ENCODE results near the gene RELT. TPM values are rescaled to one million over a fixed set of nuclear protein-coding genes. Genes with fewer than 3 reads are reported as not detected.

RELT gene
- total RNA-seq, 1 donor from 2014 or later, result 29.8 TPM

- intact Hi-C loops (cut with micrococcal nuclease), result loop anchor here (10.0 kb wide), 1 partner anchor 502 kb away; the partner anchor contains the start of genes COA4 and PAAF1
These were observed 3.7 kb upstream of the RELT start for GRCh38 chr11:73372375-73372993.

GRCh38 chr11:73374151-73374550 lies 2.0 kb upstream of the RELT start:
- intact Hi-C loops (cut with micrococcal nuclease), result loop anchor here (10.0 kb wide), 1 partner anchor 501 kb away; the partner anchor contains the start of genes COA4 and PAAF1

GRCh38 chr11:73375830-73376159 lies 404 bp upstream of the RELT start:
- intact Hi-C loops (cut with micrococcal nuclease), result loop anchor here (1.0 to 10.0 kb wide), 12 partner anchors 9 to 1263 kb away; partner anchors contain the start of genes ANAPC15, C2CD3, COA4 and FAM168A

- intact Hi-C loops (cut with micrococcal nuclease), result loop anchor here (1.0 to 10.0 kb wide), 12 partner anchors 11 to 1264 kb away; partner anchors contain the start of genes ANAPC15, C2CD3, COA4 and FAM168A
These were observed 817 bp downstream of the RELT start for GRCh38 chr11:73376803-73377629.

- intact Hi-C loops (cut with micrococcal nuclease), result loop anchor here (5.0 to 10.0 kb wide), 3 partner anchors 237 to 657 kb away; partner anchors contain the start of genes COA4, FCHSD2 and PAAF1
These were observed 3.1 kb downstream of the RELT start for GRCh38 chr11:73379189-73379880.

GRCh38 chr11:73380331-73380730 lies 4.1 kb downstream of the RELT start:
- intact Hi-C loops (cut with micrococcal nuclease), result no loop called here

- intact Hi-C loops (cut with micrococcal nuclease), result no loop called here
These were observed 4.8 kb downstream of the RELT start for GRCh38 chr11:73380897-73381410.

GRCh38 chr11:73381589-73381988 lies 5.4 kb downstream of the RELT start:
- intact Hi-C loops (cut with micrococcal nuclease), result no loop called here

- intact Hi-C loops (cut with micrococcal nuclease), result no loop called here
These were observed 6.0 kb downstream of the RELT start for GRCh38 chr11:73382183-73382582.

GRCh38 chr11:73382747-73383146 lies 6.5 kb downstream of the RELT start:
- intact Hi-C loops (cut with micrococcal nuclease), result no loop called here

- intact Hi-C loops (cut with micrococcal nuclease), result loop anchor here (2.0 kb wide), 1 partner anchor 31 kb away; no protein-coding TSS in a partner anchor
These were observed 7.3 kb downstream of the RELT start for GRCh38 chr11:73383249-73384124.

GRCh38 chr11:73384125-73384441 lies 7.9 kb downstream of the RELT start:
- intact Hi-C loops (cut with micrococcal nuclease), result loop anchor here (2.0 kb wide), 1 partner anchor 31 kb away; no protein-coding TSS in a partner anchor

- intact Hi-C loops (cut with micrococcal nuclease), result loop anchor here (2.0 kb wide), 1 partner anchor 30 kb away; no protein-coding TSS in a partner anchor
These were observed 8.3 kb downstream of the RELT start for GRCh38 chr11:73384531-73384871.

- intact Hi-C loops (cut with micrococcal nuclease), result loop anchor here (1.0 to 2.0 kb wide), 2 partner anchors 8 to 30 kb away; no protein-coding TSS in a partner anchor
These were observed 8.9 kb downstream of the RELT start for GRCh38 chr11:73384872-73385689.

- intact Hi-C loops (cut with micrococcal nuclease), result no loop called here
These were observed 9.8 kb downstream of the RELT start for GRCh38 chr11:73386016-73386415.

- intact Hi-C loops (cut with micrococcal nuclease), result no loop called here
These were observed 10.3 kb downstream of the RELT start for GRCh38 chr11:73386546-73386945.

GRCh38 chr11:73387594-73388264 lies 11.5 kb downstream of the RELT start:
- intact Hi-C loops (cut with micrococcal nuclease), result loop anchor here (1.0 kb wide), 1 partner anchor 40 kb away; no protein-coding TSS in a partner anchor

- intact Hi-C loops (cut with micrococcal nuclease), result no loop called here
These were observed 12.3 kb downstream of the RELT start for GRCh38 chr11:73388265-73389133.

Data from T-helper 1 cell treated with Interleukin-12 subunit alpha and Interleukin-12 subunit beta and Interleukin-4 antibody, amounts not matched to agents 30 ng/mL and 1 ng/mL, for 36 hours (primary cell).